Endothelial cell of umbilical vein (primary cell): Measurements from ENCODE around the gene TEX48. TPM values are rescaled to one million over a fixed set of nuclear protein-coding genes. Genes with fewer than 3 reads are reported as not detected.

Source experiments
- BruUV-seq: library from RNA; stranded (reverse); fragments of 400-500 nt; replicated peaks from 2 replicates; lab custom pipeline; 2021; lab: Mats Ljungman, UMichigan
- CTCF ChIA-PET: fragments of 300-600, 350-600 bp; sonication (Branson Sonifier 250); formaldehyde crosslinking; loops from one replicate; lab custom pipeline; 2021; ENCODE audit warnings: antibody characterized with exemption, inconsistent platforms; lab: Charles Lee
- POLR2A ChIA-PET: fragments of 300-600, 350-600 bp; sonication (Branson Sonifier 250); formaldehyde crosslinking; loops from one replicate; lab custom pipeline; 2021; ENCODE audit warnings: antibody characterized with exemption, inconsistent platforms; lab: Charles Lee
- DNase-seq: peaks from one replicate; pipeline ENCODE4 v3.0.0-alpha.2; 2011; ENCODE audit warnings: low read depth, low spot score
- FAIRE-seq: peaks from 2 replicates; lab custom pipeline; 2011; peaks lifted over from hg19 to GRCh38; lab: Jason Lieb, UNC
- H2AFZ ChIP-seq: 2 replicates; pipeline ENCODE4 v1.6.0; 2012; ENCODE audit warnings: low read depth, low read length, control low read depth, inconsistent platforms
- H3K27ac ChIP-seq: 2 replicates; pipeline ENCODE4 v1.5.1; 2011; ENCODE audit warnings: low read depth, mild to moderate bottlenecking, control low read depth, low read length, moderate library complexity; ENCODE audit not compliant: insufficient read depth
- H3K27me3 ChIP-seq, 2 experiments: 2 replicates each; pipeline versions ENCODE4 v1.6.0 to v1.6.1; 2011; ENCODE audit warnings: low read length in 2 of 2, mixed read lengths in 1 of 2; ENCODE audit not compliant: control insufficient read depth in 2 of 2, insufficient read depth in 2 of 2
- H3K36me3 ChIP-seq, 2 experiments: 2 replicates in 1 of 2; 3 replicates in 1 of 2; pipeline ENCODE4 v1.5.1; 2011; ENCODE audit warnings: low read length in 2 of 2, mild to moderate bottlenecking in 1 of 2, moderate library complexity in 1 of 2; ENCODE audit not compliant: control insufficient read depth in 2 of 2, insufficient read depth in 2 of 2; ENCODE audit errors: extremely low read depth in 1 of 2
- H3K4me1 ChIP-seq: 3 replicates; pipeline ENCODE4 v1.5.1; 2011; ENCODE audit warnings: mild to moderate bottlenecking, low read length; ENCODE audit not compliant: control insufficient read depth, insufficient read depth; ENCODE audit errors: extremely low read depth
- H3K4me2 ChIP-seq: 2 replicates; pipeline ENCODE4 v1.6.1; 2011; ENCODE audit warnings: low read length, control low read depth, mixed read lengths; ENCODE audit not compliant: insufficient read depth
- H3K4me3 ChIP-seq, 3 experiments: fragments of 200-600 bp in 1 of 3; sonication (generic), shearing (Covaris generic) in 1 of 3; replicated peaks in 1 of 3; 2 replicates each; pipeline ENCODE4 v1.5.1; 2011 to 2016; ENCODE audit warnings: control low read depth in 3 of 3, low read length in 3 of 3, mild to moderate bottlenecking in 2 of 3, inconsistent platforms in 1 of 3, low read depth in 1 of 3, moderate library complexity in 1 of 3; ENCODE audit not compliant: insufficient read depth in 1 of 3
- H3K79me2 ChIP-seq: 2 replicates; pipeline ENCODE4 v1.6.0; 2012; ENCODE audit warnings: low read length, inconsistent platforms; ENCODE audit not compliant: control insufficient read depth, insufficient read depth
- H3K9ac ChIP-seq: replicated peaks from 2 replicates; pipeline ENCODE3; 2011; ENCODE audit warnings: low read length, control low read depth; ENCODE audit not compliant: insufficient read depth; ENCODE audit errors: extremely low read depth
- H3K9me1 ChIP-seq: replicated peaks from 3 replicates; pipeline ENCODE4 v1.6.0; 2011; ENCODE audit warnings: mild to moderate bottlenecking, low read length; ENCODE audit not compliant: control insufficient read depth, insufficient read depth; ENCODE audit errors: extremely low read depth
- H3K9me3 ChIP-seq: replicated peaks from 2 replicates; pipeline ENCODE4 v1.5.1; 2012; ENCODE audit warnings: low read length, inconsistent platforms; ENCODE audit not compliant: control insufficient read depth, insufficient read depth
- H4K20me1 ChIP-seq: replicated peaks from 2 replicates; pipeline ENCODE3; 2011; ENCODE audit warnings: mild to moderate bottlenecking, low read length; ENCODE audit not compliant: control insufficient read depth, insufficient read depth; ENCODE audit errors: extremely low read depth
- EZH2 ChIP-seq: IDR thresholded peaks from 2 replicates; pipeline ENCODE4 v1.6.1; 2012; ENCODE audit warnings: borderline replicate concordance, low read depth, mild to moderate bottlenecking, moderate library complexity, low read length, inconsistent platforms; ENCODE audit not compliant: severe bottlenecking
- FOS ChIP-seq: IDR thresholded peaks from 2 replicates; pipeline ENCODE4 v1.6.1; 2011; ENCODE audit warnings: mild to moderate bottlenecking, low read length, moderate library complexity, borderline replicate concordance; ENCODE audit not compliant: insufficient read depth
- GATA2 ChIP-seq: IDR thresholded peaks from 2 replicates; pipeline ENCODE4 v1.7.0; 2011; ENCODE audit warnings: low read depth, mild to moderate bottlenecking, moderate library complexity, mixed read lengths, low read length; ENCODE audit not compliant: insufficient read length, insufficient read depth
- JUN ChIP-seq: IDR thresholded peaks from 2 replicates; pipeline ENCODE4 v1.6.1; 2011; ENCODE audit warnings: borderline replicate concordance, low read depth; ENCODE audit not compliant: insufficient read length, insufficient read depth
- MYC ChIP-seq: IDR thresholded peaks from one replicate; pipeline ENCODE4 v1.6.1; 2011; ENCODE audit warnings: mild to moderate bottlenecking, low read depth, low read length
- POLR2A ChIP-seq: IDR thresholded peaks from 2 replicates; pipeline ENCODE4 v1.6.1; 2012; ENCODE audit warnings: low read depth, mild to moderate bottlenecking, control low read depth, low read length
- POLR2AphosphoS5 ChIP-seq: IDR thresholded peaks from 2 replicates; pipeline ENCODE4 v1.6.1; 2012; ENCODE audit warnings: low read depth, mild to moderate bottlenecking, control low read depth, low read length, moderate library complexity; ENCODE audit not compliant: insufficient read depth
- dilution Hi-C: fragments of 300-500 bp; cut with MboI; formaldehyde crosslinking; loops from one replicate; pipeline ENCODE4 v1.15.0; 2019; ENCODE audit warnings: low sequenced_read_pairs; ENCODE audit not compliant: extremely low pct_ligation_motif_present
- intact Hi-C: fragments of 100-400 bp; cut with micrococcal nuclease; formaldehyde crosslinking; loops from one replicate; pipeline ENCODE4 v1.10.0; 2022
- polyA plus RNA-seq, 4 experiments: library from polyadenylated mRNA; depleted of rRNA in 3 of 4; stranded (reverse) in 3 of 4; unstranded in 1 of 4; fragments of >200 nt; gene quantifications; 2 replicates each; pipeline versions ENCODE4 v1.2.1 to v1.2.3, GENCODE V29; 2011 to 2012; ENCODE audit warnings: missing spikeins in 1 of 4
- total RNA-seq: library from RNA; stranded (reverse); gene quantifications from 2 replicates; pipeline ENCODE4 v1.2.3, GENCODE V29; 2021
- TF ChIP-seq, protein P1 (sequence below), 2 donors: IDR thresholded peaks; 1 replicate in 1 of 2; 2 replicates in 1 of 2; pipeline ENCODE4 v1.5.1; 2011; ENCODE audit warnings: low read length in 2 of 2, mild to moderate bottlenecking in 2 of 2, moderate library complexity in 2 of 2, control low read depth in 1 of 2, inconsistent platforms in 1 of 2, low read depth in 1 of 2; ENCODE audit not compliant: insufficient read depth in 1 of 2; ENCODE audit errors: extremely low read depth in 1 of 2
- TF ChIP-seq, protein P2 (sequence below): IDR thresholded peaks from 2 replicates; pipeline ENCODE4 v1.6.1; 2011; ENCODE audit not compliant: insufficient read depth, insufficient read length

The TEX48 gene
- total and polyA plus RNA-seq, 2 donors (not counting 3 experiments of a cell fraction or from before 2014, with no cell fraction given): not detected

DNA sequence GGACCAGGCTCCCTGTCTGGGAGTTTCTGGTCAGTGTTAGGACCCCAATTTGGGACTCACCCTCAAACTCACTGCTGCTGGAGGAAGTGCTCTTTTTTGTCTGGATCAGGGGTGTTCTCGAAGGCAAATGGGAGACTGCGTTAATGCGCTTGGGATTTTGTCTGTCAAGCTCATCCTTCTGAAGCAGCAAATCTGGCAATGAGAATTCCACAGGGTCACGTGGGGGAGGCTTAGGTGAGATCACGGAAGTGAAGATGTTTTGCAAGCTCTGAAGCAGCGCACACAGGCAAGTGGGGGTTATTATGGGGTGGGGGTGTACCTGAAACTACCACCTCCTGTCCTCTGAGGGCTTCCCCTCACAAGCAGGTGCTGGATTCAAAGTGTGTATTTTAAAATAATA, 13.8 kb downstream of the TEX48 start:
- no peak overlapping the region for H3K4me2 ChIP-seq
- H3K79me2 ChIP-seq: no peaks in the 10 kb centered on the region
- BruUV-seq: no TSS peak
- H4K20me1 ChIP-seq: no peaks in the 10 kb centered on the region
- no peak for DNase-seq
- no peaks in the 10 kb centered on the region for H3K4me1 ChIP-seq
- POLR2A ChIA-PET: no interaction called here
- no peak overlapping the region for H3K27ac ChIP-seq
- CTCF ChIA-PET: interaction anchor here (0.7 to 3.2 kb wide), 6 partner anchors 9 to 346 kb away, joined by 3 to 17 read pairs (median 4); no protein-coding TSS in a partner anchor
- H2AFZ ChIP-seq: no peak overlapping the region
- no peaks in the 10 kb centered on the region for H3K9me1 ChIP-seq
- peaks cover 0 to 9% of the 10 kb centered on the region in 2 experiments for H3K27me3 ChIP-seq
- no peak overlapping the region for H3K4me3 ChIP-seq
- dilution Hi-C loops (no loop called here), intact Hi-C loops (no loop called here)
- H3K9ac ChIP-seq: no peak overlapping the region
- H3K36me3 ChIP-seq: no peaks in the 10 kb centered on the region
- FAIRE-seq: no peak
- TF ChIP-seq POLR2AphosphoS5 (no peak), POLR2A (no peak), JUN (no peak), FOS (no peak), MYC (no peak), GATA2 (no peak), EZH2 (no peak)
- TF ChIP-seq, protein P1, sequence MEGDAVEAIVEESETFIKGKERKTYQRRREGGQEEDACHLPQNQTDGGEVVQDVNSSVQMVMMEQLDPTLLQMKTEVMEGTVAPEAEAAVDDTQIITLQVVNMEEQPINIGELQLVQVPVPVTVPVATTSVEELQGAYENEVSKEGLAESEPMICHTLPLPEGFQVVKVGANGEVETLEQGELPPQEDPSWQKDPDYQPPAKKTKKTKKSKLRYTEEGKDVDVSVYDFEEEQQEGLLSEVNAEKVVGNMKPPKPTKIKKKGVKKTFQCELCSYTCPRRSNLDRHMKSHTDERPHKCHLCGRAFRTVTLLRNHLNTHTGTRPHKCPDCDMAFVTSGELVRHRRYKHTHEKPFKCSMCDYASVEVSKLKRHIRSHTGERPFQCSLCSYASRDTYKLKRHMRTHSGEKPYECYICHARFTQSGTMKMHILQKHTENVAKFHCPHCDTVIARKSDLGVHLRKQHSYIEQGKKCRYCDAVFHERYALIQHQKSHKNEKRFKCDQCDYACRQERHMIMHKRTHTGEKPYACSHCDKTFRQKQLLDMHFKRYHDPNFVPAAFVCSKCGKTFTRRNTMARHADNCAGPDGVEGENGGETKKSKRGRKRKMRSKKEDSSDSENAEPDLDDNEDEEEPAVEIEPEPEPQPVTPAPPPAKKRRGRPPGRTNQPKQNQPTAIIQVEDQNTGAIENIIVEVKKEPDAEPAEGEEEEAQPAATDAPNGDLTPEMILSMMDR (IDR thresholded peaks at IDR 0.05; ENCODE audit: extremely low read depth in 1 of 2, insufficient read depth in 1 of 2, low read depth in 1 of 2, low read length in 2 of 2): no peak
- TF ChIP-seq, protein P2, sequence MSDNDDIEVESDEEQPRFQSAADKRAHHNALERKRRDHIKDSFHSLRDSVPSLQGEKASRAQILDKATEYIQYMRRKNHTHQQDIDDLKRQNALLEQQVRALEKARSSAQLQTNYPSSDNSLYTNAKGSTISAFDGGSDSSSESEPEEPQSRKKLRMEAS: no peak
- no peaks in the 10 kb centered on the region for H3K9me3 ChIP-seq
